MM.1S (cell line): Measurements from ENCODE around the gene AFAP1.

Experiments
- DNase-seq: peaks from one replicate; pipeline ENCODE4 v3.0.0-alpha.2; 2015
- H2AFZ ChIP-seq: fragments of 300-600 bp; sonication (generic); 2 replicates; pipeline ENCODE4 v1.6.0; 2016; ENCODE audit warnings: antibody characterized with exemption, low read length
- H3F3A ChIP-seq: fragments of 300-600 bp; sonication (generic); 2 replicates; pipeline ENCODE4 v1.6.1; 2016; ENCODE audit warnings: mild to moderate bottlenecking, antibody characterized with exemption, low read length, moderate library complexity, mixed read lengths; ENCODE audit not compliant: insufficient read depth
- H3K27ac ChIP-seq: fragments of 300-600 bp; sonication (generic); 2 replicates; pipeline ENCODE4 v1.5.1; 2016; ENCODE audit warnings: mild to moderate bottlenecking, low read length
- H3K27me3 ChIP-seq: fragments of 300-600 bp; sonication (generic); replicated peaks from 2 replicates; pipeline ENCODE4 v1.6.0; 2016; ENCODE audit warnings: low read length; ENCODE audit not compliant: insufficient read depth
- H3K36me3 ChIP-seq: fragments of 300-600 bp; sonication (generic); replicated peaks from 2 replicates; pipeline ENCODE4 v1.6.1; 2016; ENCODE audit warnings: mild to moderate bottlenecking, low read length, mixed read lengths; ENCODE audit not compliant: insufficient read depth
- H3K4me1 ChIP-seq: fragments of 300-600 bp; sonication (generic); 2 replicates; pipeline ENCODE4 v1.6.1; 2016; ENCODE audit warnings: low read length, mixed read lengths
- H3K4me2 ChIP-seq: fragments of 300-600 bp; sonication (generic); 2 replicates; pipeline ENCODE4 v1.6.0; 2016; ENCODE audit warnings: low read depth, low read length
- H3K4me3 ChIP-seq: fragments of 300-600 bp; sonication (generic); 2 replicates; pipeline ENCODE4 v1.5.1; 2016; ENCODE audit warnings: low read length, mixed read lengths
- H3K79me2 ChIP-seq: fragments of 300-600 bp; sonication (generic); 2 replicates; pipeline ENCODE4 v1.6.1; 2016; ENCODE audit warnings: mixed run types, low read length, mixed read lengths
- H3K9ac ChIP-seq: fragments of 300-600 bp; sonication (generic); 2 replicates; pipeline ENCODE4 v1.6.1; 2016; ENCODE audit warnings: low read length, mixed read lengths
- H3K9me2 ChIP-seq: fragments of 300-600 bp; sonication (generic); replicated peaks from 2 replicates; pipeline ENCODE4 v1.6.1; 2016; ENCODE audit warnings: mild to moderate bottlenecking, low read length, mixed read lengths; ENCODE audit not compliant: insufficient read depth
- H3K9me3 ChIP-seq: fragments of 300-600 bp; sonication (generic); replicated peaks from 2 replicates; pipeline ENCODE4 v1.6.1; 2016; ENCODE audit warnings: mild to moderate bottlenecking, low read length, mixed read lengths; ENCODE audit not compliant: insufficient read depth
- H4K20me1 ChIP-seq: fragments of 300-600 bp; sonication (generic); 2 replicates; pipeline ENCODE4 v1.6.1; 2016; ENCODE audit warnings: mild to moderate bottlenecking, low read length, moderate library complexity, mixed read lengths; ENCODE audit not compliant: insufficient read depth
- EZH2 ChIP-seq: fragments of 300-600 bp; sonication (generic); optimal IDR thresholded peaks from 2 replicates; pipeline ENCODE3; 2017; ENCODE audit warnings: low read depth, mild to moderate bottlenecking, antibody characterized with exemption, low read length, mixed read lengths
- EZH2phosphoT487 ChIP-seq: fragments of 300-600 bp; sonication (generic); IDR thresholded peaks from 2 replicates; pipeline ENCODE4 v1.6.1; 2018; ENCODE audit warnings: antibody characterized with exemption, low read length
- TF ChIP-seq, protein P1 (sequence below): fragments of 300-600 bp; sonication (generic); IDR thresholded peaks from 2 replicates; pipeline ENCODE4 v1.5.1; 2016; ENCODE audit warnings: antibody characterized with exemption, low read length, mixed read lengths

Gene AFAP1

DNA sequence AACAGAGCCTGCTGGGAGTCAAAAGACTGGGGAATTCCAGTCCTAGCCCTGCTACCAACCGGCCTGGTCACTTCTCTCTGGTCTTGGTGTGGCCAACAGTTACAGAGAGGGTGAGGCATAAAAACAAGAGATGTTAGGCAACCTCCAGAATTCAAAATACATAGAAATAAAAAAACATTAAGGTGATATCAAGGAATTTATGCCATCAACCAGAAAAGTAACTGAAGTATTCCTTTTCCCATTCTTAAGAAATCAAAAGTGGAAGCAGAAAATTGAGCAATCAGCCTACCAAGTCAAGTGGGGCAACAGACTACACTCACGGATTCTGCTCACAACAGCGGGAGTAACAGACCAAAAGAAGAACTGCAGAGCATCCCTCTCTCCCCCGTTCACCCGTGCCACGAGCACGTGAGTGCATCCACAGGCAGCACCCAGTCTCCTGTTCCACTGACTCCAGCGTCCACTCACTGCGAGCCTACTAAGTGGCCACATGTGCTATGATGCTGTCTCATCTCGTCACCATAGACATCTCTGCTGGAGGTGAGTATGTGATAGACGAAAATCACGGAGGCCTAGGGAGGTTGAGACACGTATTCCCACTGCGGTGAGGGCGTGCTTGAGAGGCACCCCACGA lies 29.3 kb downstream of the AFAP1 start:
- H3K4me3 ChIP-seq, result no peak overlapping the region
- TF ChIP-seq, protein P1, sequence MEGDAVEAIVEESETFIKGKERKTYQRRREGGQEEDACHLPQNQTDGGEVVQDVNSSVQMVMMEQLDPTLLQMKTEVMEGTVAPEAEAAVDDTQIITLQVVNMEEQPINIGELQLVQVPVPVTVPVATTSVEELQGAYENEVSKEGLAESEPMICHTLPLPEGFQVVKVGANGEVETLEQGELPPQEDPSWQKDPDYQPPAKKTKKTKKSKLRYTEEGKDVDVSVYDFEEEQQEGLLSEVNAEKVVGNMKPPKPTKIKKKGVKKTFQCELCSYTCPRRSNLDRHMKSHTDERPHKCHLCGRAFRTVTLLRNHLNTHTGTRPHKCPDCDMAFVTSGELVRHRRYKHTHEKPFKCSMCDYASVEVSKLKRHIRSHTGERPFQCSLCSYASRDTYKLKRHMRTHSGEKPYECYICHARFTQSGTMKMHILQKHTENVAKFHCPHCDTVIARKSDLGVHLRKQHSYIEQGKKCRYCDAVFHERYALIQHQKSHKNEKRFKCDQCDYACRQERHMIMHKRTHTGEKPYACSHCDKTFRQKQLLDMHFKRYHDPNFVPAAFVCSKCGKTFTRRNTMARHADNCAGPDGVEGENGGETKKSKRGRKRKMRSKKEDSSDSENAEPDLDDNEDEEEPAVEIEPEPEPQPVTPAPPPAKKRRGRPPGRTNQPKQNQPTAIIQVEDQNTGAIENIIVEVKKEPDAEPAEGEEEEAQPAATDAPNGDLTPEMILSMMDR, result no peak
- TF ChIP-seq EZH2phosphoT487 (no peak), EZH2 (no peak)
- no peak overlapping the region for H3K9ac ChIP-seq
- no peaks in the 10 kb centered on the region for H3K9me2 ChIP-seq
- H3K27ac ChIP-seq, result no peak overlapping the region
- H3K9me3 ChIP-seq, result no peaks in the 10 kb centered on the region
- no peaks in the 10 kb centered on the region for H3K36me3 ChIP-seq
- DNase-seq, result no peak
- H3K4me2 ChIP-seq, result no peak overlapping the region
- no peak overlapping the region for H2AFZ ChIP-seq
- no peaks in the 10 kb centered on the region for H3K4me1 ChIP-seq
- H3K27me3 ChIP-seq, result peaks cover 98% of the 10 kb centered on the region
- no peaks in the 10 kb centered on the region for H3F3A ChIP-seq
- H4K20me1 ChIP-seq, result no peaks in the 10 kb centered on the region
- no peaks in the 10 kb centered on the region for H3K79me2 ChIP-seq

- no peak for DNase-seq
- Histone ChIP-seq H2AFZ (no peak overlapping the region), H3K36me3 (no peaks in the 10 kb centered on the region), H3K9ac (no peak overlapping the region), H3K4me2 (no peak overlapping the region), H3K79me2 (no peaks in the 10 kb centered on the region), H3K27ac (no peak overlapping the region), H4K20me1 (no peaks in the 10 kb centered on the region), H3K9me2 (no peaks in the 10 kb centered on the region), H3K9me3 (no peaks in the 10 kb centered on the region), H3K4me3 (no peak overlapping the region), H3K4me1 (no peaks in the 10 kb centered on the region), H3K27me3 (peaks cover 98% of the 10 kb centered on the region), H3F3A (no peaks in the 10 kb centered on the region)
- TF ChIP-seq, protein P1, result no peak
- no peak for TF ChIP-seq EZH2phosphoT487
- no peak for TF ChIP-seq EZH2
These were observed 30.0 kb downstream of the AFAP1 start for GRCh38 chr4:7909463-7910262.

DNA sequence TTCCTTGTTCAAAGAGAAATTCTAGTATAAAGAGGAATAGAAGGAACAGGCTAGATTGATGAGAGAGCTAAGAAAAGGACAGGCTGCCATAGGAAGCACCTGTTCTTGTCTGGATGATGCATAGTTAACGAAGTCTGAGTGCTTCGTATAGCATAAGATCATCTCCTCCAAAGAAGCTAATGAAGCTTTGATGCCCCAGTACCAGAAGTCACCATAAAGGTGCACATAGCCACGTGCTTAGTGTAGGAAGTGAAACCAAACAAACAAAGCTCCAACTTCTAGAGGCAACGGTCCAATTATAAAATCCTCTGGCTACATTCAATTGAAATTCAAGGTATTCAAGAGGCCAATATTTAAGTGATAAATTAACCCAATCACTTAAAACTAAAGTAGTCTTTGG lies 31.0 kb downstream of the AFAP1 start:
- no peak overlapping the region for H3K4me2 ChIP-seq
- no peak overlapping the region for H2AFZ ChIP-seq
- no peaks in the 10 kb centered on the region for H3K36me3 ChIP-seq
- H3K9ac ChIP-seq, result no peak overlapping the region
- no peaks in the 10 kb centered on the region for H3K79me2 ChIP-seq
- no peak for DNase-seq
- H3K4me1 ChIP-seq, result no peaks in the 10 kb centered on the region
- no peaks in the 10 kb centered on the region for H4K20me1 ChIP-seq
- H3K9me2 ChIP-seq, result no peaks in the 10 kb centered on the region
- peaks cover 100% of the 10 kb centered on the region for H3K27me3 ChIP-seq
- H3F3A ChIP-seq, result no peaks in the 10 kb centered on the region
- no peak overlapping the region for H3K27ac ChIP-seq
- TF ChIP-seq EZH2phosphoT487, result no peak
- TF ChIP-seq EZH2, result no peak
- TF ChIP-seq, protein P1, result no peak
- no peak overlapping the region for H3K4me3 ChIP-seq
- no peaks in the 10 kb centered on the region for H3K9me3 ChIP-seq
